Stimulated activated CD4-positive, alpha-beta T cell treated with anti-CD3 and anti-CD28 coated beads, Interleukin-15, amount 100 ng/mL, for 1 hour (primary cell): ENCODE data around the gene ADGRD1.

Experiments used
- DNase-seq, 2 donors: peaks; one replicate each; pipeline ENCODE4 v3.0.0-alpha.2; 2020; ENCODE audit warnings: low read depth in 1 of 2, low spot score in 1 of 2

The ADGRD1 gene

GRCh38 chr12:131052063-131052781 lies 98.5 kb downstream of the ADGRD1 start:
- no peak for DNase-seq

- DNase-seq, result no peak
These were observed 99.2 kb downstream of the ADGRD1 start for GRCh38 chr12:131052929-131053328.

GRCh38 chr12:131053567-131053966 lies 99.9 kb downstream of the ADGRD1 start:
- DNase-seq, result no peak

GRCh38 chr12:131054345-131055092 lies 100.8 kb downstream of the ADGRD1 start:
- DNase-seq, result no peak

GRCh38 chr12:131055093-131055465 lies 101.4 kb downstream of the ADGRD1 start:
- DNase-seq, result no peak

- no peak for DNase-seq
These were observed 102.0 kb downstream of the ADGRD1 start for GRCh38 chr12:131055596-131056233.

- DNase-seq, result no peak
These were observed 102.9 kb downstream of the ADGRD1 start for GRCh38 chr12:131056626-131057025.

- no peak for DNase-seq
These were observed 103.6 kb downstream of the ADGRD1 start for GRCh38 chr12:131057211-131057721.

- DNase-seq, result no peak
These were observed 104.2 kb downstream of the ADGRD1 start for GRCh38 chr12:131057722-131058515.

GRCh38 chr12:131058700-131059099 lies 105.0 kb downstream of the ADGRD1 start:
- DNase-seq, result no peak

- DNase-seq, result no peak
These were observed 106.5 kb downstream of the ADGRD1 start for GRCh38 chr12:131060011-131060703.

- DNase-seq, result no peak
These were observed 107.5 kb downstream of the ADGRD1 start for GRCh38 chr12:131061041-131061806.

- no peak for DNase-seq
These were observed 109.7 kb downstream of the ADGRD1 start for GRCh38 chr12:131063413-131063812.

GRCh38 chr12:131063960-131064359 lies 110.3 kb downstream of the ADGRD1 start:
- no peak for DNase-seq

GRCh38 chr12:131065279-131065678 lies 111.6 kb downstream of the ADGRD1 start:
- DNase-seq, result no peak

GRCh38 chr12:131065801-131066200 lies 112.1 kb downstream of the ADGRD1 start:
- DNase-seq, result no peak

- DNase-seq, result no peak
These were observed 112.6 kb downstream of the ADGRD1 start for GRCh38 chr12:131066207-131066885.

- no peak for DNase-seq
These were observed 113.3 kb downstream of the ADGRD1 start for GRCh38 chr12:131066886-131067490.
